ENCODE results near the gene ADPRM. TPM values are rescaled to one million over a fixed set of nuclear protein-coding genes. Genes with fewer than 3 reads are reported as not detected.

The ADPRM gene
- total RNA-seq, 6 experiments from 2014 or later, result 3.6 to 9.6 (median 4.5) TPM

DNA sequence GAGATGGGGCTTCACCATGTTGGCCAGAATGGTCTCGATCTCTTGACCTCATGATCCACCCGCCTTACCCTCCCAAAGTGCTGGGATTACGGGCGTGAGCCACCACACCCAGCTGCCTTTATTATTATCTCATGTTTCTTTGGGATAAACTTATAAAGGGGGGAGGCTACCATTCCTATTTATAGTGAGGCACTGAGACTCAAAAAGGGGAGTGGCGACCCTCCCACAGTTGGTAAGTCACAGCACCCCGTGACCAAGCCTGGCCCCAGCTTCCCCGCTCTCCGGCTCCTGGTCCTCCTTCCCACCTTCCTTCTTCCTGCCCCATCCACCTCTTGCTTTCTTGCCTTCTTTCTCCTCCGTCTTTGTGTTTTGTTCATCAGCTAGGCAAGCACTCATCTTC lies 45.5 kb upstream of the ADPRM start:
- WGBS (ENCODE audit: insufficient coverage, low coverage, low lambda C conversion rate, missing lambda C conversion rate), result over 99% methylated on average over 8 of the region's 9 CpGs
- H3K4me1 ChIP-seq, result no peaks in the 10 kb centered on the region
- DNase-seq (no peak), ATAC-seq (no peak)
- no peak for TF ChIP-seq POLR2A (IDR thresholded peaks at IDR 0.05)
- H3K9me3 ChIP-seq, result no peaks in the 10 kb centered on the region
- no peaks in the 10 kb centered on the region for H3K27me3 ChIP-seq
- no peak overlapping the region for H3K4me3 ChIP-seq
- H3K36me3 ChIP-seq, result no peaks in the 10 kb centered on the region
- intact Hi-C loops (cut with DNase I), result loop anchor here in 1 of 2 donors (10.0 kb wide), 1 partner anchor 193 kb away; no protein-coding TSS in a partner anchor
- H3K27ac ChIP-seq, result no peak overlapping the region

GRCh38 chr17:10652984-10653659 lies 44.3 kb upstream of the ADPRM start:
- H3K4me3 ChIP-seq, result no peak overlapping the region
- DNase-seq (no peak), ATAC-seq (no peak)
- H3K4me1 ChIP-seq, result no peaks in the 10 kb centered on the region
- no peaks in the 10 kb centered on the region for H3K9me3 ChIP-seq
- no peak overlapping the region for H3K27ac ChIP-seq
- WGBS (ENCODE audit: insufficient coverage, low coverage, low lambda C conversion rate, missing lambda C conversion rate), result 42% methylated on average over 7 of the region's 11 CpGs
- no peaks in the 10 kb centered on the region for H3K36me3 ChIP-seq
- intact Hi-C loops (cut with DNase I), result loop anchor here in 1 of 2 donors (10.0 kb wide), 1 partner anchor 192 kb away; no protein-coding TSS in a partner anchor
- H3K27me3 ChIP-seq, result no peaks in the 10 kb centered on the region
- TF ChIP-seq CTCF (IDR thresholded peaks at IDR 0.05) (no peak), POLR2A (IDR thresholded peaks at IDR 0.05) (no peak)

DNA sequence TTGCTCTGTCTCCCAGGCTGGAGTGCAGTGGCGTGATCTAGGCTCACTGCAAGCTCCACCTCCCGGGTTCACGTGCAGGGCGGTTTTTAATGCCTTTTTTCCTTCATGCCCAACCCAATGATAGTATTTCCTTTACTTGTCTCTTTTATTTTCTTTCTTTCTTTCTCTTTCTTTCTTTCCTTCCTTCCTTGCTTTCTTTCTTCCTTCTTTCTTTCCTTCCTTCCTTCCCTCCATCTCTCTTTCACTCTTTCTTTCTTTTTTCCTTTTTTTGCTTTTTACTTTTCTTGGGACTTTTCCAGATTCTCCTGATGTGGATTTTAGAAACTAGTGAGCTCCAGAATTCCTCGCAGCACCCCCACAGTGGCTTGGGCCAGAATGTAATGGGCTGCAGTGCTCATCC lies 43.4 kb upstream of the ADPRM start:
- Histone ChIP-seq H3K27ac (no peak overlapping the region), H3K9me3 (no peaks in the 10 kb centered on the region), H3K27me3 (no peaks in the 10 kb centered on the region), H3K4me3 (no peak overlapping the region), H3K36me3 (no peaks in the 10 kb centered on the region), H3K4me1 (no peaks in the 10 kb centered on the region)
- WGBS (ENCODE audit: insufficient coverage, low coverage, low lambda C conversion rate, missing lambda C conversion rate), result 74% methylated on average over 5 of the region's 5 CpGs
- ATAC-seq (no peak), DNase-seq (no peak)
- TF ChIP-seq CTCF (IDR thresholded peaks at IDR 0.05) (no peak), POLR2A (IDR thresholded peaks at IDR 0.05) (no peak)
- intact Hi-C loops (cut with DNase I), result loop anchor here in 1 of 2 donors (10.0 kb wide), 1 partner anchor 191 kb away; no protein-coding TSS in a partner anchor

DNA sequence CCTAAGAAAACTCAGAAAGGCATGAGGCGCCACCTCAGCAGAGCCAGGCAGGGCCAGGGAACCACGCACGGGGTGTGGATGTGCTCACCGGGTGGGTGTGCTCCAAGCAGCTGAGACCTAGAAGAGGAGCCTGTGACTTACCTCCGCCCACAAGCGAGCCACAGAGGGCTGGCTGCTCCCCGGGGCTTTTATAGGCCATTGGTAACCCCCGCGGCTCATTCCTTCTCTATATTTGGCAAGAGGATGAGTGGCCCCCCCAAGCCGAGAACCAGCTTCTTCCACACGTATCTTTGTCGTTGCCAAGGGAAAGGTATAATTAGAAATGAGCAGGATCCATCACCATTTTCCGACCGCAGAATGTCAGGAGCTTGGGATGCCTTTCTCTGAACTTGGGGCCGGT lies 40.2 kb upstream of the ADPRM start, which contains the start of gene MYH3:
Gene MYH3 (minus strand): TSS at position 162 of the 400 bp plus-strand sequence. CDS start 2,245 bp downstream, outside the sequence.
- no peaks in the 10 kb centered on the region for H3K27me3 ChIP-seq
- intact Hi-C loops (cut with DNase I), result loop anchor here in 1 of 2 donors (10.0 kb wide), 1 partner anchor 188 kb away; no protein-coding TSS in a partner anchor
- H3K4me3 ChIP-seq, result no peak within 1 kb of the TSS
- H3K27ac ChIP-seq, result no peak within 1 kb of the TSS
- WGBS (ENCODE audit: insufficient coverage, low coverage, low lambda C conversion rate, missing lambda C conversion rate), result 81% methylated on average over 6 of the region's 15 CpGs
- no peaks in the 10 kb centered on the region for H3K9me3 ChIP-seq
- H3K36me3 ChIP-seq, result no peaks in the 10 kb centered on the region
- DNase-seq, result no peak
- no peaks in the 10 kb centered on the region for H3K4me1 ChIP-seq
- no peak for TF ChIP-seq CTCF (IDR thresholded peaks at IDR 0.05)
- TF ChIP-seq POLR2A (IDR thresholded peaks at IDR 0.05), result no peak
- ATAC-seq, result no peak

GRCh38 chr17:10657879-10658278 lies 39.5 kb upstream of the ADPRM start:
- no peak overlapping the region for H3K4me3 ChIP-seq
- intact Hi-C loops (cut with DNase I), result loop anchor here in 1 of 2 donors (10.0 kb wide), 1 partner anchor 187 kb away; no protein-coding TSS in a partner anchor
- DNase-seq (no peak), ATAC-seq (no peak)
- no peaks in the 10 kb centered on the region for H3K4me1 ChIP-seq
- H3K27me3 ChIP-seq, result no peaks in the 10 kb centered on the region
- no peak overlapping the region for H3K27ac ChIP-seq
- 82% methylated on average over 10 of the region's 10 CpGs for WGBS (ENCODE audit: insufficient coverage, low coverage, low lambda C conversion rate, missing lambda C conversion rate)
- H3K9me3 ChIP-seq, result no peaks in the 10 kb centered on the region
- TF ChIP-seq POLR2A (IDR thresholded peaks at IDR 0.05), result no peak
- no peak for TF ChIP-seq CTCF (IDR thresholded peaks at IDR 0.05)
- H3K36me3 ChIP-seq, result no peaks in the 10 kb centered on the region

All from right lobe of liver (tissue), 6 donors.